ENCODE data around the gene CREB5.
"Not testable (repeated sequence)": the region's sequence is repeated elsewhere in the genome, so short reads cannot be mapped to it uniquely, and the experiment has no call there.

DNA sequence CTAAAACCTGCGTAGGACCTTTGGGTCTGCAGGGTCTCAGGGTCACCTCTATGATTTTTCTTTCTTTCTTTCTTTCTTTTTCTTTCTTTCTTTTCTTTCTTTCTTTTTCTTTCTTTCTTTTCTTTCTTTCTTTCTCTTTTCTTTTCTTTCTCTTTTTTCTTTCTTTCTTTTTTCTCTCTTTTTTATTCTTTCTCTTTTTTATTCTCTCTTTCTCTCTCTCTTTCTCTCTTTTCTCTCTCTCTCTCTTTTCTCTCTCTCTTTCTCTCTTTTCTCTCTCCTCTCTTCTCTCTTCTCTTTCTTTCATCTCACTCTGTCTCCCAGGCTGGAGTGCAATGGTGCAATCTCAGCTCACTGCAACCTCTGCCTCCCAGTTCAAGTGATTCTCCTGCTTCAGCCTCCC is 139.4 kb downstream of the CREB5 start:
- not testable (repeated sequence) for TF ChIP-seq POLR2A, CTCF (IDR thresholded peaks at IDR 0.05)
